Pancreas (tissue), 10 donors: ENCODE measurements around the gene ENO4. TPM values are rescaled to one million over a fixed set of nuclear protein-coding genes. Genes with fewer than 3 reads are reported as not detected.

Experiments
- ATAC-seq, 4 donors: fragments of 200-7000 bp; cut with Tn5 transposase; one replicate each; pipeline versions ENCODE4 v1.8.0 to v1.9.1; 2020; ENCODE audit warnings: mild to moderate bottlenecking in 4 of 4, moderate library complexity in 4 of 4
- DNase-seq, 6 donors: peaks; one replicate each; pipeline ENCODE4 v3.0.0-alpha.2; 2020
- FAIRE-seq: peaks from 2 replicates; lab custom pipeline; 2012; peaks lifted over from hg19 to GRCh38; lab: Jason Lieb, UNC
- H3K27ac ChIP-seq, 4 donors: fragments of 200-600 bp; sonication (generic); 1 replicate in 3 of 4; 2 replicates in 1 of 4; pipeline versions ENCODE4 v1.5.0 to v1.8.0; 2020
- H3K27me3 ChIP-seq, 4 donors: fragments of 200-600 bp; one replicate each; pipeline ENCODE4 v1.8.0; 2021
- H3K36me3 ChIP-seq, 3 donors: fragments of 200-600 bp; sonication (generic) in 1 of 3; one replicate each; pipeline versions ENCODE4 v1.5.0 to v1.8.0; 2020 to 2021
- H3K4me1 ChIP-seq, 3 donors: fragments of 200-600 bp; one replicate each; pipeline ENCODE4 v1.8.0; 2021
- H3K4me3 ChIP-seq, 4 donors: fragments of 200-600 bp; sonication (generic) in 2 of 4; one replicate each; pipeline versions ENCODE4 v1.5.0 to v1.8.0; 2020 to 2021
- H3K9me3 ChIP-seq, 4 donors: fragments of 200-600 bp; one replicate each; pipeline ENCODE4 v1.8.0; 2021
- CTCF ChIP-seq, 4 donors: fragments of 200-600 bp; sonication (generic) in 3 of 4; IDR thresholded peaks; one replicate each; pipeline versions ENCODE4 v1.5.0 to v1.8.0; 2021; ENCODE audit warnings: antibody characterized with exemption in 4 of 4
- WGBS, 2 donors: extraction: QIAGEN DNeasy Blood & Tissue Kit; methylation state at CpG; one replicate each; pipeline ENCODE4 v1.1.7; 2013; 5-methylcytosine and 5-hydroxymethylcytosine counted together
- intact Hi-C, 3 donors: fragments of 100-400 bp; cut with DNase I; formaldehyde crosslinking; loops; one replicate each; pipeline versions ENCODE4 v1.11.1 to v1.14.2; 2022
- polyA plus RNA-seq, 2 donors: library from polyadenylated mRNA; stranded (reverse); fragments of 200-250 nt; gene quantifications; one replicate each; pipeline ENCODE4 v1.2.3, GENCODE V29; 2013
- total RNA-seq, 6 donors: library from RNA; stranded (reverse); fragmentation: NEBNext Ultra II Directional in 4 of 6; extraction: Animal tissue kit (Norgen Biotek cat#: 25700) in 4 of 6; gene quantifications; one replicate each; pipeline versions ENCODE4 v1.2.1 to v1.2.4, GENCODE V29; 2021 to 2023
- donor health status: healthy with polysubstance abuse.
- donor health status: DM: no; HTN: no; CAD: no; lungs with moderate emphysema.
- donor health status: DM: no; HTN: no; CAD: no.
- donor health status: control.
- donor health status: control.
- donor health status: Bipolar disorder and iron deficiency.
- donor health status: DM: yes; HTN: yes; CAD: no.
- donor health status: DM: no; HTN: no; CAD: no.
- donor health status: DM: no; HTN: no; CAD: no.
- donor health status: DM: yes; HTN: yes; CAD: no.

The ENO4 gene
- total and polyA plus RNA-seq, 8 donors: 0.15 to 0.71 (median 0.23) TPM

GRCh38 chr10:116926426-116926825 is 77.1 kb downstream of the ENO4 start:
- no peak for TF ChIP-seq CTCF (IDR thresholded peaks at IDR 0.05)
- ATAC-seq (no peak), FAIRE-seq (no peak), DNase-seq (no peak)
- no peak overlapping the region for H3K4me3 ChIP-seq
- intact Hi-C loops: no loop called here
- H3K36me3 ChIP-seq: peaks cover 0 to 11% (median 6%) of the 10 kb centered on the region in 3 donors
- no peaks in the 10 kb centered on the region for H3K9me3 ChIP-seq
- WGBS, 2 donors: 93 to 94% methylated on average over 3 of the region's 3 CpGs
- no peaks in the 10 kb centered on the region for H3K27me3 ChIP-seq
- no peaks in the 10 kb centered on the region for H3K4me1 ChIP-seq
- H3K27ac ChIP-seq: no peak overlapping the region

DNA sequence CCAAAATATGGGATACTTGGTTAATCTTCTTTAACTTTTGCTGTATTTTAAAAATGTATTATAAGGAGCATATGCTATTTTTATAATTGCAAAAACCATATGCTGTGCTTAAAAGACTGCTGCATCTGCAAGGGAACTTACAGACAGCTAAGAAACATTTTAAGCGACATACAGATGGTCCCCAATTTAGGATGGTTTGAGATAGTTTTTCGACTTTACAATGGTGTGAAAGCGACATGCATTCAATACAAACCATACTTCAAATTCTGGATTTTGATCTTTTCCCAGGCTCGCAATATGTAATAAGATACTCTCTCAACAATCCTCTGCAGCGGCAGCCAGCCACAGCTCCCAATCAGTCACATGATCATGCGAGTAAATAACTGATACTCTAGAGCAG is 82.5 kb downstream of the ENO4 start:
- TF ChIP-seq CTCF (IDR thresholded peaks at IDR 0.05): no peak
- no peak for ATAC-seq

More for the DNA sequence above, 82.5 kb downstream of the ENO4 start:
- no peak for FAIRE-seq
- WGBS, 2 donors: 98% methylated on average over 6 of the region's 6 CpGs
- no peaks in the 10 kb centered on the region for H3K9me3 ChIP-seq
- no peak overlapping the region for H3K27ac ChIP-seq
- no peak overlapping the region for H3K4me3 ChIP-seq
- peaks cover 0 to 16% (median 6%) of the 10 kb centered on the region in 3 donors for H3K36me3 ChIP-seq
- H3K27me3 ChIP-seq: no peaks in the 10 kb centered on the region
- no peaks in the 10 kb centered on the region for H3K4me1 ChIP-seq
- no peak for DNase-seq
- intact Hi-C loops: no loop called here

Other genes starting within 250 kb of the ENO4 start
- 1,000 to 10,000 TPM in 5 of 6 donors, 100 to 1,000 TPM in 1; 455 to 7,545 (median 2,236) TPM for gene PNLIPRP2, start 228.5 kb upstream of the ENO4 start, total RNA-seq
- 1,000 to 10,000 TPM; 1,594 to 2,679 TPM for gene PNLIPRP2, start 228.5 kb upstream of the ENO4 start, polyA plus RNA-seq
- 1 to 10 TPM; 3.1 to 8.2 (median 4.5) TPM for gene HSPA12A, start 106.9 kb upstream of the ENO4 start, total RNA-seq
- gene HSPA12A, start 106.9 kb upstream of the ENO4 start, polyA plus RNA-seq: 1 to 10 TPM; 2.7 to 3.6 TPM
- gene SHTN1, start 155.7 kb downstream of the ENO4 start, total RNA-seq: 10 to 100 TPM; 17.3 to 31.6 (median 24.3) TPM
- gene SHTN1, start 155.7 kb downstream of the ENO4 start, polyA plus RNA-seq: 10 to 100 TPM; 12.7 to 17.3 TPM